HEK293 (cell line): ENCODE data around the gene STUB1.

Source experiments
- FEZF1 ChIP-seq: fragments of 450-650 bp; formaldehyde crosslinking; IDR thresholded peaks from 2 replicates; pipeline ENCODE4 v1.5.1; 2016; ENCODE audit warnings: missing biosample characterization, missing genetic modification characterization
- GLI2 ChIP-seq: fragments of 450-650 bp; formaldehyde crosslinking; IDR thresholded peaks from 2 replicates; pipeline ENCODE4; 2017; ENCODE audit warnings: missing biosample characterization, missing genetic modification characterization, low read depth, borderline replicate concordance
- HOXA7 ChIP-seq: sonication (generic); formaldehyde crosslinking; IDR thresholded peaks from 2 replicates; pipeline ENCODE4 v1.8.1; 2022; ENCODE audit warnings: missing genetic modification reagents, borderline replicate concordance
- OVOL3 ChIP-seq: fragments of 450-650 bp; formaldehyde crosslinking; IDR thresholded peaks from 2 replicates; pipeline ENCODE4 v1.5.1; 2016; ENCODE audit warnings: missing biosample characterization, missing genetic modification characterization
- SETDB1 ChIP-seq: IDR thresholded peaks from one replicate; pipeline ENCODE4 v1.6.1; 2017; ENCODE audit warnings: mild to moderate bottlenecking, low read length, moderate library complexity, mixed read lengths; ENCODE audit not compliant: insufficient read length
- ZBTB7A ChIP-seq: fragments of 450-650 bp; formaldehyde crosslinking; IDR thresholded peaks from 2 replicates; pipeline ENCODE4 v1.5.1; 2016; ENCODE audit warnings: low read depth, missing biosample characterization, missing genetic modification characterization
- ZEB2 ChIP-seq: fragments of 450-650 bp; formaldehyde crosslinking; IDR thresholded peaks from 2 replicates; pipeline ENCODE4 v1.5.1; 2016; ENCODE audit warnings: missing biosample characterization, missing genetic modification characterization
- ZFHX2 ChIP-seq: fragments of 450-650 bp; formaldehyde crosslinking; conservative IDR thresholded peaks from 2 replicates; pipeline ENCODE4 v1.5.1; 2016; ENCODE audit warnings: missing biosample characterization, missing genetic modification characterization
- ZFP3 ChIP-seq: fragments of 450-650 bp; formaldehyde crosslinking; IDR thresholded peaks from 2 replicates; pipeline ENCODE4 v1.5.1; 2016; ENCODE audit warnings: low read depth, missing biosample characterization, missing genetic modification characterization
- ZNF132 ChIP-seq: fragments of 450-650 bp; formaldehyde crosslinking; IDR thresholded peaks from 2 replicates; pipeline ENCODE4 v1.5.1; 2017; ENCODE audit warnings: missing biosample characterization, missing genetic modification characterization, borderline replicate concordance
- ZNF133 ChIP-seq: fragments of 450-650 bp; formaldehyde crosslinking; IDR thresholded peaks from 2 replicates; pipeline ENCODE4 v1.5.1; 2016; ENCODE audit warnings: missing biosample characterization, missing genetic modification characterization
- ZNF211 ChIP-seq: fragments of 450-650 bp; formaldehyde crosslinking; IDR thresholded peaks from 2 replicates; pipeline ENCODE4 v1.5.1; 2016; ENCODE audit warnings: low read depth, missing biosample characterization, missing genetic modification characterization
- ZNF221 ChIP-seq: fragments of 450-650 bp; formaldehyde crosslinking; IDR thresholded peaks from 2 replicates; pipeline ENCODE4 v1.5.1; 2017; ENCODE audit warnings: missing biosample characterization, missing genetic modification characterization, borderline replicate concordance
- ZNF426 ChIP-seq: fragments of 450-650 bp; formaldehyde crosslinking; IDR thresholded peaks from 2 replicates; pipeline ENCODE4 v1.5.1; 2017; ENCODE audit warnings: missing biosample characterization, missing genetic modification characterization, mild to moderate bottlenecking, inconsistent platforms, moderate library complexity
- ZNF561 ChIP-seq: fragments of 450-650 bp; IDR thresholded peaks from 2 replicates; pipeline ENCODE4 v1.5.1; 2018; ENCODE audit warnings: missing biosample characterization, missing genetic modification characterization, borderline replicate concordance
- ZNF658 ChIP-seq: fragments of 450-650 bp; formaldehyde crosslinking; IDR thresholded peaks from 2 replicates; pipeline ENCODE4; 2016; ENCODE audit warnings: missing biosample characterization, missing genetic modification characterization
- ZNF701 ChIP-seq: fragments of 450-650 bp; formaldehyde crosslinking; IDR thresholded peaks from 2 replicates; pipeline ENCODE4 v1.5.1; 2016; ENCODE audit warnings: missing biosample characterization, missing genetic modification characterization
- ZNF776 ChIP-seq: fragments of 450-650 bp; formaldehyde crosslinking; IDR thresholded peaks from 2 replicates; pipeline ENCODE4 v1.5.0; 2017; ENCODE audit warnings: missing biosample characterization, missing genetic modification characterization, borderline replicate concordance
- ZSCAN23 ChIP-seq: fragments of 450-650 bp; formaldehyde crosslinking; IDR thresholded peaks from 2 replicates; pipeline ENCODE4 v1.5.1; 2016; ENCODE audit warnings: missing biosample characterization, missing genetic modification characterization
- TF ChIP-seq, protein P1 (sequence below): fragments of 450-650 bp; formaldehyde crosslinking; IDR thresholded peaks from 2 replicates; pipeline ENCODE4 v1.5.1; 2016; ENCODE audit warnings: missing biosample characterization, missing genetic modification characterization
- TF ChIP-seq, protein P2 (sequence below): fragments of 450-650 bp; formaldehyde crosslinking; IDR thresholded peaks from 2 replicates; pipeline ENCODE4 v1.5.1; 2017; ENCODE audit warnings: missing biosample characterization, missing genetic modification characterization
- TF ChIP-seq, protein P3 (sequence below): fragments of 450-650 bp; formaldehyde crosslinking; IDR thresholded peaks from 2 replicates; pipeline ENCODE4 v1.5.1; 2016; ENCODE audit warnings: missing biosample characterization, missing genetic modification characterization
- TF ChIP-seq, protein P4 (sequence below): fragments of 450-650 bp; formaldehyde crosslinking; IDR thresholded peaks from 2 replicates; pipeline ENCODE4 v1.5.1; 2016; ENCODE audit warnings: missing biosample characterization, missing genetic modification characterization
- TF ChIP-seq, protein P5 (sequence below): fragments of 450-650 bp; formaldehyde crosslinking; conservative IDR thresholded peaks from 2 replicates; pipeline ENCODE4 v1.5.1; 2016; ENCODE audit warnings: low read depth, missing biosample characterization, missing genetic modification characterization
- TF ChIP-seq, protein P6 (sequence below): fragments of 450-650 bp; formaldehyde crosslinking; IDR thresholded peaks from 2 replicates; pipeline ENCODE4 v1.5.1; 2016; ENCODE audit warnings: missing biosample characterization, missing genetic modification characterization
- TF ChIP-seq, protein P7 (sequence below): fragments of 450-650 bp; formaldehyde crosslinking; IDR thresholded peaks from 2 replicates; pipeline ENCODE4 v1.5.1; 2016; ENCODE audit warnings: missing biosample characterization, missing genetic modification characterization

Gene STUB1

DNA sequence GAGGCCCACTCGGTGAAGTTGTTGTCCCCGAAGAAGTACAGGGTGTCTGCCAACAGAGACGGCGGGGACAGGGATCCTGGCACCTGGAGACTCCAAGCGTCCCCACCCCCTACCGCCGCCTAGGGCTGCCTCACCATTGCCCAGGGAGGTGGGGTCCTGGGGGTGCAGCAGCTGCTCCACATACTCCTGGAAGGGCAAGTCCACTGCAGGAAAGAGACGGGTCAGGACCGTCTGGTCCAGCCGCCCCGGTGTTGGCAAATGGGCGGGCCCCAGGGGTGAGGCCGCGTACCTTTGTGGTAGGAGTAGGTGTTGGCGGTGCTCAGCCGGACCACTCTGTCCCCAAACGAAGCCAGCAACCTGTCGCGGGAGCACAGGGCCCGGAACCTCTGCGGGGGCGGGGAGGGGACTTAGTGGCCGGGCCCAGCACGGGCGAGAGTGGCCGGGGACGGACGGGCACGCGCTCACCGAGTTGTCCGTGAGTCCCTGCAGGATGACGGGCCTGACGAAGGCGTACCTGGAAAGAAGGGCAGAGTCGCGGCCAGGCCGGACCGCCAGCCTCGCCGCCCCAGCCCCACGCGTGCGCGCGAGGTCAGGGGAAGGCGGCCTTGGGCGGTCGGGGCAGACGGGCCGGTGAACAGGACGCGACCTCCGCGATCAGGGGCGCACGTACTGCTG, 3.3 kb downstream of the STUB1 start (continued):
- TF ChIP-seq, protein P1, sequence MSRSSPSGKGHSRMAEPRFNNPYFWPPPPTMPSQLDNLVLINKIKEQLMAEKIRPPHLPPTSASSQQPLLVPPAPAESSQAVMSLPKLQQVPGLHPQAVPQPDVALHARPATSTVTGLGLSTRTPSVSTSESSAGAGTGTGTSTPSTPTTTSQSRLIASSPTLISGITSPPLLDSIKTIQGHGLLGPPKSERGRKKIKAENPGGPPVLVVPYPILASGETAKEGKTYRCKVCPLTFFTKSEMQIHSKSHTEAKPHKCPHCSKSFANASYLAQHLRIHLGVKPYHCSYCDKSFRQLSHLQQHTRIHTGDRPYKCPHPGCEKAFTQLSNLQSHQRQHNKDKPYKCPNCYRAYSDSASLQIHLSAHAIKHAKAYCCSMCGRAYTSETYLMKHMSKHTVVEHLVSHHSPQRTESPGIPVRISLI (tag by site-specific recombination) = no peak
- TF ChIP-seq ZNF211 (tag by site-specific recombination) (no peak), GLI2 (no peak), ZEB2 (tag by site-specific recombination) (peak; percentile 96), HOXA7 (CRISPR knock-in tag) (no peak), ZNF133 (tag by site-specific recombination) (0 out of 2 replicates have a peak, but pooled peaks have one; percentile 23), ZBTB7A (tag by site-specific recombination) (peak; percentile 67; the same call in 1 of the 2 replicates), ZFP3 (tag by site-specific recombination) (no peak), FEZF1 (tag by site-specific recombination) (no peak), OVOL3 (tag by site-specific recombination) (peak; percentile 38; the same call in 1 of the 2 replicates), ZFHX2 (tag by site-specific recombination) (peak; percentile 85), ZNF776 (tag by site-specific recombination) (no peak), ZNF426 (tag by site-specific recombination) (no peak), ZNF658 (no peak), ZNF561 (tag by site-specific recombination) (no peak; the same call in 1 of the 2 replicates), ZNF701 (no peak), ZNF221 (tag by site-specific recombination) (no peak), SETDB1 (no peak), ZSCAN23 (tag by site-specific recombination) (no peak), ZNF132 (tag by site-specific recombination) (no peak)
- TF ChIP-seq, protein P2, sequence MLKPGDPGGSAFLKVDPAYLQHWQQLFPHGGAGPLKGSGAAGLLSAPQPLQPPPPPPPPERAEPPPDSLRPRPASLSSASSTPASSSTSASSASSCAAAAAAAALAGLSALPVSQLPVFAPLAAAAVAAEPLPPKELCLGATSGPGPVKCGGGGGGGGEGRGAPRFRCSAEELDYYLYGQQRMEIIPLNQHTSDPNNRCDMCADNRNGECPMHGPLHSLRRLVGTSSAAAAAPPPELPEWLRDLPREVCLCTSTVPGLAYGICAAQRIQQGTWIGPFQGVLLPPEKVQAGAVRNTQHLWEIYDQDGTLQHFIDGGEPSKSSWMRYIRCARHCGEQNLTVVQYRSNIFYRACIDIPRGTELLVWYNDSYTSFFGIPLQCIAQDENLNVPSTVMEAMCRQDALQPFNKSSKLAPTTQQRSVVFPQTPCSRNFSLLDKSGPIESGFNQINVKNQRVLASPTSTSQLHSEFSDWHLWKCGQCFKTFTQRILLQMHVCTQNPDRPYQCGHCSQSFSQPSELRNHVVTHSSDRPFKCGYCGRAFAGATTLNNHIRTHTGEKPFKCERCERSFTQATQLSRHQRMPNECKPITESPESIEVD (tag by site-specific recombination) = no peak
- TF ChIP-seq, protein P3, sequence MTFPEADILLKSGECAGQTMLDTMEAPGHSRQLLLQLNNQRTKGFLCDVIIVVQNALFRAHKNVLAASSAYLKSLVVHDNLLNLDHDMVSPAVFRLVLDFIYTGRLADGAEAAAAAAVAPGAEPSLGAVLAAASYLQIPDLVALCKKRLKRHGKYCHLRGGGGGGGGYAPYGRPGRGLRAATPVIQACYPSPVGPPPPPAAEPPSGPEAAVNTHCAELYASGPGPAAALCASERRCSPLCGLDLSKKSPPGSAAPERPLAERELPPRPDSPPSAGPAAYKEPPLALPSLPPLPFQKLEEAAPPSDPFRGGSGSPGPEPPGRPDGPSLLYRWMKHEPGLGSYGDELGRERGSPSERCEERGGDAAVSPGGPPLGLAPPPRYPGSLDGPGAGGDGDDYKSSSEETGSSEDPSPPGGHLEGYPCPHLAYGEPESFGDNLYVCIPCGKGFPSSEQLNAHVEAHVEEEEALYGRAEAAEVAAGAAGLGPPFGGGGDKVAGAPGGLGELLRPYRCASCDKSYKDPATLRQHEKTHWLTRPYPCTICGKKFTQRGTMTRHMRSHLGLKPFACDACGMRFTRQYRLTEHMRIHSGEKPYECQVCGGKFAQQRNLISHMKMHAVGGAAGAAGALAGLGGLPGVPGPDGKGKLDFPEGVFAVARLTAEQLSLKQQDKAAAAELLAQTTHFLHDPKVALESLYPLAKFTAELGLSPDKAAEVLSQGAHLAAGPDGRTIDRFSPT = peak; percentile 90; the same call in 1 of the 2 replicates
- TF ChIP-seq, protein P4, sequence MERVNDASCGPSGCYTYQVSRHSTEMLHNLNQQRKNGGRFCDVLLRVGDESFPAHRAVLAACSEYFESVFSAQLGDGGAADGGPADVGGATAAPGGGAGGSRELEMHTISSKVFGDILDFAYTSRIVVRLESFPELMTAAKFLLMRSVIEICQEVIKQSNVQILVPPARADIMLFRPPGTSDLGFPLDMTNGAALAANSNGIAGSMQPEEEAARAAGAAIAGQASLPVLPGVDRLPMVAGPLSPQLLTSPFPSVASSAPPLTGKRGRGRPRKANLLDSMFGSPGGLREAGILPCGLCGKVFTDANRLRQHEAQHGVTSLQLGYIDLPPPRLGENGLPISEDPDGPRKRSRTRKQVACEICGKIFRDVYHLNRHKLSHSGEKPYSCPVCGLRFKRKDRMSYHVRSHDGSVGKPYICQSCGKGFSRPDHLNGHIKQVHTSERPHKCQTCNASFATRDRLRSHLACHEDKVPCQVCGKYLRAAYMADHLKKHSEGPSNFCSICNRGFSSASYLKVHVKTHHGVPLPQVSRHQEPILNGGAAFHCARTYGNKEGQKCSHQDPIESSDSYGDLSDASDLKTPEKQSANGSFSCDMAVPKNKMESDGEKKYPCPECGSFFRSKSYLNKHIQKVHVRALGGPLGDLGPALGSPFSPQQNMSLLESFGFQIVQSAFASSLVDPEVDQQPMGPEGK (tag by site-specific recombination) = peak; percentile 94
- TF ChIP-seq, protein P5, sequence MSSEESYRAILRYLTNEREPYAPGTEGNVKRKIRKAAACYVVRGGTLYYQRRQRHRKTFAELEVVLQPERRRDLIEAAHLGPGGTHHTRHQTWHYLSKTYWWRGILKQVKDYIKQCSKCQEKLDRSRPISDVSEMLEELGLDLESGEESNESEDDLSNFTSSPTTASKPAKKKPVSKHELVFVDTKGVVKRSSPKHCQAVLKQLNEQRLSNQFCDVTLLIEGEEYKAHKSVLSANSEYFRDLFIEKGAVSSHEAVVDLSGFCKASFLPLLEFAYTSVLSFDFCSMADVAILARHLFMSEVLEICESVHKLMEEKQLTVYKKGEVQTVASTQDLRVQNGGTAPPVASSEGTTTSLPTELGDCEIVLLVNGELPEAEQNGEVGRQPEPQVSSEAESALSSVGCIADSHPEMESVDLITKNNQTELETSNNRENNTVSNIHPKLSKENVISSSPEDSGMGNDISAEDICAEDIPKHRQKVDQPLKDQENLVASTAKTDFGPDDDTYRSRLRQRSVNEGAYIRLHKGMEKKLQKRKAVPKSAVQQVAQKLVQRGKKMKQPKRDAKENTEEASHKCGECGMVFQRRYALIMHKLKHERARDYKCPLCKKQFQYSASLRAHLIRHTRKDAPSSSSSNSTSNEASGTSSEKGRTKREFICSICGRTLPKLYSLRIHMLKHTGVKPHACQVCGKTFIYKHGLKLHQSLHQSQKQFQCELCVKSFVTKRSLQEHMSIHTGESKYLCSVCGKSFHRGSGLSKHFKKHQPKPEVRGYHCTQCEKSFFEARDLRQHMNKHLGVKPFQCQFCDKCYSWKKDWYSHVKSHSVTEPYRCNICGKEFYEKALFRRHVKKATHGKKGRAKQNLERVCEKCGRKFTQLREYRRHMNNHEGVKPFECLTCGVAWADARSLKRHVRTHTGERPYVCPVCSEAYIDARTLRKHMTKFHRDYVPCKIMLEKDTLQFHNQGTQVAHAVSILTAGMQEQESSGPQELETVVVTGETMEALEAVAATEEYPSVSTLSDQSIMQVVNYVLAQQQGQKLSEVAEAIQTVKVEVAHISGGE (tag by site-specific recombination) = no peak; the same call in 1 of the 2 replicates
- TF ChIP-seq, protein P6, sequence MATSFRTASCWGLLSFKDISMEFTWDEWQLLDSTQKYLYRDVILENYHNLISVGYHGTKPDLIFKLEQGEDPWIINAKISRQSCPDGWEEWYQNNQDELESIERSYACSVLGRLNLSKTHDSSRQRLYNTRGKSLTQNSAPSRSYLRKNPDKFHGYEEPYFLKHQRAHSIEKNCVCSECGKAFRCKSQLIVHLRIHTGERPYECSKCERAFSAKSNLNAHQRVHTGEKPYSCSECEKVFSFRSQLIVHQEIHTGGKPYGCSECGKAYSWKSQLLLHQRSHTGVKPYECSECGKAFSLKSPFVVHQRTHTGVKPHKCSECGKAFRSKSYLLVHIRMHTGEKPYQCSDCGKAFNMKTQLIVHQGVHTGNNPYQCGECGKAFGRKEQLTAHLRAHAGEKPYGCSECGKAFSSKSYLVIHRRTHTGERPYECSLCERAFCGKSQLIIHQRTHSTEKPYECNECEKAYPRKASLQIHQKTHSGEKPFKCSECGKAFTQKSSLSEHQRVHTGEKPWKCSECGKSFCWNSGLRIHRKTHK (tag by site-specific recombination) = no peak
- TF ChIP-seq, protein P7, sequence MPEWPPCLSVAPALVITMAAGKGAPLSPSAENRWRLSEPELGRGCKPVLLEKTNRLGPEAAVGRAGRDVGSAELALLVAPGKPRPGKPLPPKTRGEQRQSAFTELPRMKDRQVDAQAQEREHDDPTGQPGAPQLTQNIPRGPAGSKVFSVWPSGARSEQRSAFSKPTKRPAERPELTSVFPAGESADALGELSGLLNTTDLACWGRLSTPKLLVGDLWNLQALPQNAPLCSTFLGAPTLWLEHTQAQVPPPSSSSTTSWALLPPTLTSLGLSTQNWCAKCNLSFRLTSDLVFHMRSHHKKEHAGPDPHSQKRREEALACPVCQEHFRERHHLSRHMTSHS (tag by site-specific recombination) = no peak
